Parietal lobe (tissue), 2 donors: ENCODE results near the gene MDK. TPM values are rescaled to one million over a fixed set of nuclear protein-coding genes. Genes with fewer than 3 reads are reported as not detected.

Experiments used
- small RNA-seq: library from RNA; depleted of rRNA; stranded (forward); fragments of <200 nt; gene quantifications from one replicate; pipeline ENCODE3, GENCODE V24; 2014; ENCODE audit warnings: low replicate concordance
- total RNA-seq: library from RNA; depleted of rRNA; stranded (reverse); fragments of >200 nt; gene quantifications from one replicate; pipeline ENCODE4 v1.2.3, GENCODE V29; 2014

MDK gene
- total RNA-seq, result 23.2 TPM

GRCh38 chr11:46381048-46381818 lies at the start of gene MDK:
Gene MDK (plus strand): TSS chr11:46381669. CDS start chr11:46382058, 389 bp downstream.

DNA sequence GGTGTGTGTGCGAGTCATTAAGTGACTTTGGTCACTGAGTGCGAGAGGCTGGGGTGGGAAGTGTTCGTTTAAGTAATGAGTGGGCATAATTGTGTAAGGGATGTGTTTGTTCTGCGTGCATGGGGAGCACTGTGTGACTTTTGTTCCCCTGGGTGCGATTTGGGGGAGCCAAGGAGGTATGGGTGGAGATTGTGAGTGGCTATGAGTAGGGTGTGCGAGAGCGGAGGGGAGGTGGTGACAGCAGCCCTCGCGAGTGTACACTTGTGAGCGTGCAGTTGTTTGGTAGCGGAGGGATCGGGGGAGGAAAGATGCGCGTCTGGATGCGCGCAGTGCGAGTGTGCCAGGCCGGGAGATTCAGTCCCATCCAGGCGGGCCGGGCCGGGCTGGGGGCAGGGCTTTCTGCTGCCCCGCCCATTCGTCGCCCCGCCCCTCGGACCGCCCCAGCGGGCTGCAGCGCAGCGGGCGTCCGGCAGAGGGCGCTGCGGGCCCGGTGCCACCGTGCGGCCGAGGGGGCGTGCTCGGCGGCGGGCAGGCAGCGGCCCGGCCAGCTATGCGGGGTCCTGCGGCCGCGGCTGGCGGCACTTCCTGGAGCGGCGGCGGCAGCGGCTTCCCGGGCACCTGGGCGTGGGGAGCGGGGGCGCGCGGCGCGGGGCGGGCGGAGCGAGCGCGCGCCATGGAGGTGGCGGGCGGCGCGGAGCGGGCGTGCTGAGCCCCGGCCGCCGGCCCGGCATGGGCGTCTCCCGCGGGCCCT lies 34.4 kb upstream of the MDK start, which contains the start of gene DGKZ:
TSS of gene DGKZ (plus strand) at position 578 of the 751 bp plus-strand sequence. CDS start 197 bp downstream, outside the sequence.

GRCh38 chr11:46391578-46392420 lies 10.3 kb downstream of the MDK start, which contains the start of gene CHRM4:
Gene CHRM4 (minus strand): TSS chr11:46391776. CDS start chr11:46386557, 5,219 bp downstream.

Small RNAs within 50 kb of the gene (small RNA-seq; reads per million reads assigned to genes)
- not detected for gene MIR4688

Other genes with a start within 250 kb of the MDK start
- 1.3 TPM for gene CREB3L1, start 104.0 kb upstream of the MDK start, total RNA-seq
- 53.5 TPM for gene DGKZ, start 34.2 kb upstream of the MDK start, total RNA-seq
- 3.1 TPM for gene CHRM4, start 10.1 kb downstream of the MDK start, total RNA-seq
- gene AMBRA1, start 212.4 kb downstream of the MDK start, total RNA-seq, result 41.6 TPM
- 5.3 TPM for gene HARBI1, start 235.6 kb downstream of the MDK start, total RNA-seq
- gene ATG13, start 235.9 kb downstream of the MDK start, total RNA-seq, result 69.2 TPM